ENCODE results near the gene CABLES1.

The CABLES1 gene

GRCh38 chr18:23211146-23211545 lies 75.9 kb downstream of the CABLES1 start:
- no peak for DNase-seq (ENCODE audit: low read depth, low spot score)

- no peak for DNase-seq (ENCODE audit: low read depth, low spot score)
These were observed 76.9 kb downstream of the CABLES1 start for GRCh38 chr18:23212161-23212560.

- no peak for DNase-seq (ENCODE audit: low read depth, low spot score)
These were observed 77.9 kb downstream of the CABLES1 start for GRCh38 chr18:23213200-23213599.

GRCh38 chr18:23217781-23218180 lies 82.5 kb downstream of the CABLES1 start:
- no peak for DNase-seq (ENCODE audit: low read depth, low spot score)

GRCh38 chr18:23220355-23220754 lies 85.1 kb downstream of the CABLES1 start:
- no peak for DNase-seq (ENCODE audit: low read depth, low spot score)

GRCh38 chr18:23223641-23224040 lies 88.4 kb downstream of the CABLES1 start:
- DNase-seq (ENCODE audit: low read depth, low spot score) = no peak

- no peak for DNase-seq (ENCODE audit: low read depth, low spot score)
These were observed 90.2 kb downstream of the CABLES1 start for GRCh38 chr18:23225503-23225902.

GRCh38 chr18:23226391-23226790 lies 91.1 kb downstream of the CABLES1 start:
- no peak for DNase-seq (ENCODE audit: low read depth, low spot score)

GRCh38 chr18:23226930-23227725 lies 91.8 kb downstream of the CABLES1 start:
- no peak for DNase-seq (ENCODE audit: low read depth, low spot score)

- no peak for DNase-seq (ENCODE audit: low read depth, low spot score)
These were observed 92.4 kb downstream of the CABLES1 start for GRCh38 chr18:23227726-23228070.

- no peak for DNase-seq (ENCODE audit: low read depth, low spot score)
These were observed 93.1 kb downstream of the CABLES1 start for GRCh38 chr18:23228102-23229061.

GRCh38 chr18:23229472-23229871 lies 94.2 kb downstream of the CABLES1 start:
- DNase-seq (ENCODE audit: low read depth, low spot score) = no peak

GRCh38 chr18:23230686-23231085 lies 95.4 kb downstream of the CABLES1 start:
- DNase-seq (ENCODE audit: low read depth, low spot score) = no peak

- DNase-seq (ENCODE audit: low read depth, low spot score) = peak; percentile 63
These were observed 96.2 kb downstream of the CABLES1 start for GRCh38 chr18:23231340-23232021.

GRCh38 chr18:23232331-23232730 lies 97.0 kb downstream of the CABLES1 start:
- no peak for DNase-seq (ENCODE audit: low read depth, low spot score)

- no peak for DNase-seq (ENCODE audit: low read depth, low spot score)
These were observed 99.3 kb downstream of the CABLES1 start for GRCh38 chr18:23234619-23235018.

- no peak for DNase-seq (ENCODE audit: low read depth, low spot score)
These were observed 100.1 kb downstream of the CABLES1 start for GRCh38 chr18:23235336-23235735.

GRCh38 chr18:23235860-23236259 lies 100.6 kb downstream of the CABLES1 start:
- DNase-seq (ENCODE audit: low read depth, low spot score) = no peak

GRCh38 chr18:23236876-23237468 lies 101.7 kb downstream of the CABLES1 start:
- DNase-seq (ENCODE audit: low read depth, low spot score) = no peak

GRCh38 chr18:23237524-23238151 lies 102.4 kb downstream of the CABLES1 start:
- DNase-seq (ENCODE audit: low read depth, low spot score) = no peak

GRCh38 chr18:23238152-23238531 lies 102.9 kb downstream of the CABLES1 start:
- no peak for DNase-seq (ENCODE audit: low read depth, low spot score)

Measured in activated CD4-positive, CD25-positive, alpha-beta regulatory T cell treated with anti-CD3 and anti-CD28 coated beads, Interleukin-2, amount 50 U/mL, for 16 hours (primary cell).